ENCODE measurements around the gene TBX2.

GRCh38 chr17:61393904-61394629, 5.6 kb upstream of the TBX2 start:
- TF ChIP-seq CTCF (conservative IDR thresholded peaks at IDR 0.05; ENCODE audit: low read depth, low read length) (no peak; the same call in 1 of the 2 replicates), EZH2 (IDR thresholded peaks at IDR 0.05; ENCODE audit: borderline replicate concordance, low read depth, low read length, poor library complexity, severe bottlenecking) (no peak)

All from A673 (cell line).